Suppressor macrophage (primary cell): Measurements from ENCODE around the gene DDX51.
"Not testable (repeated sequence)": the region's sequence is repeated elsewhere in the genome, so short reads cannot be mapped to it uniquely, and the experiment has no call there.

ENCODE experiments used
- DNase-seq, 4 experiments: peaks; one replicate each; pipeline ENCODE4 v3.0.0-alpha.2; 2020 to 2022

Gene DDX51

GRCh38 chr12:132154941-132155770 lies 11.0 kb upstream of the DDX51 start:
- no peak for DNase-seq

GRCh38 chr12:132154341-132154761 lies 10.2 kb upstream of the DDX51 start:
- DNase-seq: no peak

- peak; percentile 69 to 87 (median 76) for DNase-seq
These were observed 9.6 kb upstream of the DDX51 start for GRCh38 chr12:132153501-132154340.

GRCh38 chr12:132152953-132153352 lies 8.8 kb upstream of the DDX51 start:
- no peak for DNase-seq

GRCh38 chr12:132152411-132152821 lies 8.3 kb upstream of the DDX51 start:
- no peak for DNase-seq

- DNase-seq: no peak
These were observed 7.8 kb upstream of the DDX51 start for GRCh38 chr12:132151766-132152410.

- no peak for DNase-seq
These were observed 7.1 kb upstream of the DDX51 start for GRCh38 chr12:132151145-132151765.

- DNase-seq: no peak
These were observed 6.6 kb upstream of the DDX51 start for GRCh38 chr12:132150780-132151144.

GRCh38 chr12:132149526-132149925 lies 5.4 kb upstream of the DDX51 start:
- DNase-seq: not testable (repeated sequence)

GRCh38 chr12:132148368-132149045 lies 4.4 kb upstream of the DDX51 start:
- no peak for DNase-seq

- DNase-seq: no peak
These were observed 3.6 kb upstream of the DDX51 start for GRCh38 chr12:132147423-132148367.

GRCh38 chr12:132146772-132147422 lies 2.8 kb upstream of the DDX51 start:
- no peak for DNase-seq

- no peak for DNase-seq
These were observed 2.0 kb upstream of the DDX51 start for GRCh38 chr12:132146098-132146497.

GRCh38 chr12:132145334-132145733 lies 1.2 kb upstream of the DDX51 start:
- no peak for DNase-seq

GRCh38 chr12:132144810-132145168 lies 670 bp upstream of the DDX51 start:
- peak in 1 of 4 experiments; percentile 21 for DNase-seq

GRCh38 chr12:132143336-132144071 lies 615 bp downstream of the DDX51 start:
- peak; percentile 9 to 44 (median 28) for DNase-seq

GRCh38 chr12:132142679-132143335 lies 1.3 kb downstream of the DDX51 start:
- no peak for DNase-seq

- DNase-seq: no peak
These were observed 2.0 kb downstream of the DDX51 start for GRCh38 chr12:132141976-132142678.
